ENCODE measurements around the gene UFM1. TPM values are rescaled to one million over a fixed set of nuclear protein-coding genes. Genes with fewer than 3 reads are reported as not detected.
"Not testable (repeated sequence)": the region's sequence is repeated elsewhere in the genome, so short reads cannot be mapped to it uniquely, and the experiment has no call there.

UFM1 gene
- total and polyA plus RNA-seq, 2 of the 4 experiments (the other 2 are of a cell fraction): 43.5 to 94.5 TPM

DNA sequence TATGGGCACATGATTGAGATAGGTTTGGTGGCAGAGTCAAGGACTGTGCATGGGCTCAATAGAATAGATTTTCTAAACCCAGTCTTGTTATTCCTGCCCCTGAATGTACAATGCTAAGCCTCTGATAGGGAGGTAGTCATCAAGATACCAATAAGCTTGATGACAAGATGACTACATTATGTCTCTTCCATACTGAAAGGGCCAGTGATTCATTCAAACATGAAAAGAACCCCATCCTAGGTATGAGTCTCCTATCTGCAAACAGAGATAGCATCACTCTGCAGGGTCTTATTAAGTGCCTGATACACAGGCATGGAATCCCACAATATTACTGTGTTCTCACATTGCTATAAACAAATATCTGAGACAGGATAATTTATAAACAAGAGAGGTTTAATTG lies 40.3 kb upstream of the UFM1 start:
- H3K56ac ChIP-seq (ENCODE audit: extremely low read depth, insufficient read depth, low read length): no peak overlapping the region
- H3K79me1 ChIP-seq (ENCODE audit: low read depth in 1 of 2, low read length in 2 of 2): no peaks in the 10 kb centered on the region
- H3K9ac ChIP-seq (ENCODE audit: low read depth, low read length): no peak overlapping the region
- no peak overlapping the region for H3K4me2 ChIP-seq (ENCODE audit: low read depth, low read length)
- H4K91ac ChIP-seq (ENCODE audit: insufficient read depth, low read depth, low read length): no peak overlapping the region
- ChIA-PET CTCF (no interaction called here), POLR2A (ENCODE audit: unreplicated experiment) (no interaction called here)
- no peaks in the 10 kb centered on the region for H3K36me3 ChIP-seq (ENCODE audit: control insufficient read depth, insufficient read depth, low read length)
- H3K9me1 ChIP-seq (ENCODE audit: insufficient read depth, low read length): no peaks in the 10 kb centered on the region
- BruUV-seq (replicated peaks): no TSS peak
- ATAC-seq (ENCODE audit: low read depth): no peak
- no peak overlapping the region for H2BK15ac ChIP-seq (ENCODE audit: low read depth, low read length)
- H2BK20ac ChIP-seq (ENCODE audit: low read depth, low read length): no peak overlapping the region
- H2AFZ ChIP-seq (replicated peaks; ENCODE audit: low read length, poor library complexity): no peak overlapping the region
- intact Hi-C loops (cut with micrococcal nuclease) (no loop called here), in situ Hi-C loops (cut with MboI; ENCODE audit: low sequenced_read_pairs) (no loop called here), dilution Hi-C loops (cut with HindIII; ENCODE audit: low sequenced_read_pairs, unreplicated experiment) (no loop called here)
- no peak overlapping the region for H2BK5ac ChIP-seq (ENCODE audit: low read depth, low read length, poor library complexity, severe bottlenecking)
- H3K23ac ChIP-seq (ENCODE audit: low read depth, low read length): no peak overlapping the region
- no peak overlapping the region for H3K4me3 ChIP-seq (ENCODE audit: insufficient read depth, low read depth, low read length)
- no peaks in the 10 kb centered on the region for H4K20me1 ChIP-seq (ENCODE audit: insufficient read depth, low read length)
- no peak overlapping the region for H3K14ac ChIP-seq (replicated peaks; ENCODE audit: low read depth, low read length)
- no peaks in the 10 kb centered on the region for H3K4me1 ChIP-seq (ENCODE audit: control insufficient read depth, insufficient read depth, low read length)
- H3K4ac ChIP-seq (ENCODE audit: low read depth, low read length): no peak overlapping the region
- H2BK120ac ChIP-seq (ENCODE audit: low read depth, low read length): no peak overlapping the region
- H2AK9ac ChIP-seq (replicated peaks; ENCODE audit: low read depth, low read length, poor library complexity): no peak overlapping the region
- no peaks in the 10 kb centered on the region for H3K27me3 ChIP-seq (ENCODE audit: control insufficient read depth, insufficient read depth, low read length)
- H4K5ac ChIP-seq (ENCODE audit: low read depth, low read length): no peak overlapping the region
- no peak overlapping the region for H2AK5ac ChIP-seq (ENCODE audit: low read depth, low read length)
- H3K9me3 ChIP-seq (ENCODE audit: control insufficient read depth, insufficient read depth, low read length): no peaks in the 10 kb centered on the region
- no peak overlapping the region for H4K8ac ChIP-seq (ENCODE audit: low read depth in 2 of 2, low read length in 2 of 2)
- no peak for DNase-seq
- no peak overlapping the region for H3K18ac ChIP-seq (ENCODE audit: low read depth, low read length)
- H3K27ac ChIP-seq (ENCODE audit: insufficient read depth, low read length): no peak overlapping the region
- no peak for TF ChIP-seq RFX5 (IDR thresholded peaks at IDR 0.05; ENCODE audit: low read depth, low read length)
- TF ChIP-seq FOS (IDR thresholded peaks at IDR 0.05; ENCODE audit: low read depth, low read length): no peak

DNA sequence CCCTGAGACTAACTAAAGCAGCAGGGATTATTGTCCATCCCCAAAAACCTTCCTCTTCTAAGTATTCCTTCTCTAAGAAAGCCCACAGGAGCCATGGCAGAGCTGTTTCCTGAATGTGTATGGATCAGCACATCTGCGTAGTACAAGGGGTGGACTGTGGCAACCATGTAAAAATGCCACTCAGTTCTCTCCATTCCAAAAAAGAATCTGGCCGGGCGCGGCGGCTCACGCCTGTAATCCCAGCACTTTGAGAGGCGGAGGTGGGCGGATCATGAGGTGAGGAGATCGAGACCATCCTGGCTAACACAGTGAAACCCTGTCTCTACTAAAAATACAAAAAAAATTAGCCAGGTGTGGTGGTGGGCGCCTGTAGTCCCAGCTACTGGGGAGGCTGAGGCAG lies 38.5 kb upstream of the UFM1 start:
- POLR2A ChIA-PET (ENCODE audit: unreplicated experiment); CTCF ChIA-PET; H3K14ac ChIP-seq (replicated peaks; ENCODE audit: low read depth, low read length); H3K9me3 ChIP-seq (ENCODE audit: control insufficient read depth, insufficient read depth, low read length); H4K5ac ChIP-seq (ENCODE audit: low read depth, low read length); H3K79me1 ChIP-seq (ENCODE audit: low read depth in 1 of 2, low read length in 2 of 2); intact Hi-C loops (cut with micrococcal nuclease); in situ Hi-C loops (cut with MboI; ENCODE audit: low sequenced_read_pairs); H4K20me1 ChIP-seq (ENCODE audit: insufficient read depth, low read length); H3K9me1 ChIP-seq (ENCODE audit: insufficient read depth, low read length); H2AK5ac ChIP-seq (ENCODE audit: low read depth, low read length); H2BK120ac ChIP-seq (ENCODE audit: low read depth, low read length); H2BK5ac ChIP-seq (ENCODE audit: low read depth, low read length, poor library complexity, severe bottlenecking); H4K91ac ChIP-seq (ENCODE audit: insufficient read depth, low read depth, low read length); H3K4me3 ChIP-seq (ENCODE audit: insufficient read depth, low read depth, low read length); H3K18ac ChIP-seq (ENCODE audit: low read depth, low read length); H2BK20ac ChIP-seq (ENCODE audit: low read depth, low read length); H2AFZ ChIP-seq (replicated peaks; ENCODE audit: low read length, poor library complexity); dilution Hi-C loops (cut with HindIII; ENCODE audit: low sequenced_read_pairs, unreplicated experiment); H4K8ac ChIP-seq (ENCODE audit: low read depth in 2 of 2, low read length in 2 of 2); H3K9ac ChIP-seq (ENCODE audit: low read depth, low read length); BruUV-seq (replicated peaks); H3K27me3 ChIP-seq (ENCODE audit: control insufficient read depth, insufficient read depth, low read length); H3K36me3 ChIP-seq (ENCODE audit: control insufficient read depth, insufficient read depth, low read length); H2BK15ac ChIP-seq (ENCODE audit: low read depth, low read length); H3K27ac ChIP-seq (ENCODE audit: insufficient read depth, low read length); H3K56ac ChIP-seq (ENCODE audit: extremely low read depth, insufficient read depth, low read length); H3K4me2 ChIP-seq (ENCODE audit: low read depth, low read length); H3K4me1 ChIP-seq (ENCODE audit: control insufficient read depth, insufficient read depth, low read length); DNase-seq; H2AK9ac ChIP-seq (replicated peaks; ENCODE audit: low read depth, low read length, poor library complexity); ATAC-seq (ENCODE audit: low read depth); H3K23ac ChIP-seq (ENCODE audit: low read depth, low read length); H3K4ac ChIP-seq (ENCODE audit: low read depth, low read length): not testable (repeated sequence)
- no CpG with 5 or more reads among the region's 10 CpGs for WGBS, 2 experiments (ENCODE audit: extremely low coverage in 2 of 2, insufficient read length in 1 of 2)
